MV-4-11 (cell line): ENCODE measurements around the gene TRIM23.

Experiments used
- DNase-seq: peaks from one replicate; lab custom pipeline; 2025; lab: John Stamatoyannopoulos, UW

TRIM23 gene

DNA sequence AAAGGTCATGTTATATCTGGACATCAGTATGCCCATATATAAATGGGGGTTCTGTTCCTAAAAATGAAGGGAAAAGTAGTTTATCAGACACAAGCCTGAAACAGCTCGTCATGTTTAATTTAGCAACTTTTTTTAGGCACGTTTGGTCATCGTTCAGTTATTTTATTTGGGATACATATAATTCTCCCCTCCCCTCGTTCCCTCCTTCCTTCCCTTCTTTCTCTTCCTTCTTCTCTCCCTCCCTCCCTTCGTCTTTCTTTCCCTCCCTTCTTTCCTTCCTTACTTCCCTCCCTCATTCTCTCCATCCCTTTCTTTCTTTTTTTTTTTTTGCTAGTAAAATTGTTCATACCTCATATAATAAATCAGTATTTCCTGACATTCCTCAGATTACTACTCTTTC lies 57.6 kb downstream of the TRIM23 start:
- no peak for DNase-seq

GRCh38 chr5:65563777-65564176 lies 60.4 kb downstream of the TRIM23 start:
- no peak for DNase-seq

- peak; percentile 94 for DNase-seq
These were observed 61.1 kb downstream of the TRIM23 start, which contains the start of the genes CENPK and PPWD1 for GRCh38 chr5:65562731-65563701. CENPK (minus strand) TSS chr5:65563168; CDS start chr5:65554907, 8,261 bp downstream. PPWD1 (plus strand) TSS chr5:65563296; CDS start chr5:65563311, 15 bp downstream.

DNA sequence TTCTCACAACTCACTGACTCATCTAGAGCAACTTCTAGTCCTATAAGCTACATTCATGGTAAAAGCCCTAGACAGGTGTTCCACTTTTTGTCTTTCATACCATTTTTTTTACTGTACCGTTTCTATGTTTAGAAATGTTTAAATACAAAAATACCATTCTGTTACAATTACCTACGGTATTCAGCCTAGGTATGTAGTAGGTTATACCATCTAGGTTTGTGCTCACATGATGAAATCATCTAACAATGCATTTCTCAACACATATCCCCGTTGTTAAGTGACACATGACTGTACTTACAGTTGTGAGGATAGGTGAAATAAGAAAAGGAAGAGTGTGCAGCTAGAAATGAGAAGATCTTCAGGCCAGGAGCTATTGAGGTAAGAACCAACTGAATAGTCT lies 67.4 kb downstream of the TRIM23 start:
- no peak for DNase-seq

DNA sequence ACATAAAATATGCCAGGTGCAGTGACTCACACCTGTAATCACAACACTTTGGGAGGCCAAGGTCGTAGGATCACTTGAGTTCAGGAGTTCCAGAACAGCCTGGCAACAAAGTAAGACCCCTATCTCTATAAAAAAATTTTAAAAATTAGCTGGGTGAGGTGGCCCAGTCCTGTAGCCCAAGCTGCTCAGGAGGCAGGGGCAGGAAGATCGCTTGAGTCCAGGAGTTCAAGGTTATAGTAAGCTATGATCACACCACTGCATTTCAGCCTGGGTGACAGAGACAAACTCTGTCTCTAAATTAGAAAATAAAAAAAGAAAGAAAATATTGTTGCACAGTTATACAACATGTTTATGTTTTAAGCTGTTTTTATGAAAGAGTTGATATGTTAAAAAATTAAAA lies 68.0 kb downstream of the TRIM23 start:
- no peak for DNase-seq

DNA sequence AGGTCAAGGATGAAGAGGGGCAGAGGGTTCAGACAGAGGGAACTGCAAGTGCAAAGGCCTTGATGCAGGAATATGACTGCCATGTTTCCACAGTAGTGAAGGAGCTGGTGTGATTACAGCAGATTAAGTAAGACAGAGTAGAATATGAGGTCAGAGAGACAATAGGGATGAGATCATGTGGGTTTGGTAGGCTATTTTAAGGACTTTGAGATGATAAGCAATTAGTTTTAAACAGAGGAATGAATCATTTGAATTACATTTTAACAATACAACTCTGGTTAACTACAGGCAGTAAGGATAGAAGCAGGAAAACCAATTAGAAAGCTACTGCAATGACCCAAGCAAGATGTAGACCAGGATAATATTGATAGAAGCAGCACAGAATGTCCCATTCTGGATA lies 68.8 kb downstream of the TRIM23 start:
- DNase-seq = no peak

DNA sequence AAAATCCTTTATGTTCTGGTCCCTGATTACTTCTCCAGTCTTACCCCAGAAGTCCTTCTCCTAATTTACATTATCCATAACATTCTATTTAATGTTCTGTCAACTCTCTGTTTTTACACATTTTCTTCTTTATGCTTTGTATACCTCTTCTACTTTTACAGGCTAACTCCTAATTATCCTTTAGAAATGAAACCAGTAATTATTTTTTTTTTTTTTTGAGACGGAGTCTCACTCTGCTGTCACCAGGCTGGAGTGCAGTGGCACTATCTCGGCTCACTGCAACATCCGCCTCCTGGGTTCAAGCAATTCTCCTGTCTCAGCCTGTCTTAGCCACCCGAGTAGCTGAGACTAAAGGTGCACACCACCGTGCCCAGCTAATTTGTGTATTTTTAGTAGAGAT lies 70.2 kb downstream of the TRIM23 start:
- DNase-seq = no peak

DNA sequence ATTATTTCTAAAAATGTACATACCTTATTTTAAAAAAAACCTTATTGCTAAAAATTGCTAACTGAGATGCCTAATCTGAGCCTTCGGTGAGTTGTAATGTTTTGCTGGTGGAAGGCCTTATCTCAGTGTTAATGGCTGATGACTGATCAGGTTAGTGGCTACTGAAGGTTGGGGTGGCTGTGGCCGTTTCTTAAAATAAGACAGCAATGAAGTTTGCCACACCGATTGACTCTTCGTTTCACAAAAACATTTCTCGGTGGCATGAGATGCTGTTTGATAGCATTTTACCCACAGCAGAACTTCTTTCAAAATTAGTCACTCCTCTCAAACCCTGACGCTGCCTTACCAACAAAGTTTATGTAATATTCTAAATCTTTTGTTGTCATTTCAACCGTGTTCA lies 75.9 kb downstream of the TRIM23 start:
- DNase-seq = no peak

GRCh38 chr5:65546141-65546540 lies 78.0 kb downstream of the TRIM23 start:
- DNase-seq = no peak

- no peak for DNase-seq
These were observed 79.7 kb downstream of the TRIM23 start for GRCh38 chr5:65544473-65544872.

GRCh38 chr5:65539827-65540226 lies 84.3 kb downstream of the TRIM23 start:
- no peak for DNase-seq
